HCT116 (cell line): ENCODE results near the gene G3BP2. TPM values are rescaled to one million over a fixed set of nuclear protein-coding genes. Genes with fewer than 3 reads are reported as not detected.
"Not testable (repeated sequence)": the region's sequence is repeated elsewhere in the genome, so short reads cannot be mapped to it uniquely, and the experiment has no call there.

Source experiments
- ATAC-seq: fragments of 200-7000 bp; cut with Tn5 transposase; 2 replicates; pipeline ENCODE4 v1.9.1; 2020; ENCODE audit warnings: mild to moderate bottlenecking, moderate library complexity
- BruUV-seq: library from RNA; stranded (reverse); fragments of 400-500 nt; replicated peaks from 2 replicates; lab custom pipeline; 2021; lab: Mats Ljungman, UMichigan
- CTCF ChIA-PET: fragments of 300-600 bp; sonication (Branson Sonifier 250); formaldehyde crosslinking; loops from one replicate; lab custom pipeline; 2021; ENCODE audit warnings: antibody characterized with exemption; lab: Charles Lee
- POLR2A ChIA-PET: fragments of 300-600, 350-600 bp; sonication (Branson Sonifier 250); formaldehyde crosslinking; loops from one replicate; lab custom pipeline; 2021; ENCODE audit warnings: antibody characterized with exemption; lab: Charles Lee
- RAD21 ChIA-PET, 2 experiments: fragments of 300-600 bp; sonication (Branson Sonifier 250); formaldehyde crosslinking; loops; one replicate each; lab custom pipeline; 2023; ENCODE audit warnings: low total read pairs in 2 of 2; ENCODE audit not compliant: uncharacterized antibody in 2 of 2, unreplicated experiment in 2 of 2, low non-redundant PET in 1 of 2; lab: Charles Lee
- DNase-seq: peaks from one replicate; pipeline ENCODE4 v3.0.0-alpha.2; 2010; ENCODE audit warnings: low read depth, low spot score
- H2AFZ ChIP-seq: fragments of 200-600 bp; shearing (Covaris generic), sonication (generic); 2 replicates; pipeline ENCODE4 v1.6.1; 2017; ENCODE audit warnings: low read depth, mixed run types, mixed read lengths, antibody characterized with exemption, low read length; ENCODE audit not compliant: poor library complexity, severe bottlenecking
- H3K27ac ChIP-seq: 2 replicates; pipeline ENCODE4 v1.5.1; 2012; ENCODE audit warnings: low read depth, low read length
- H3K27me3 ChIP-seq: fragments of 200-600 bp; sonication (generic); 2 replicates; pipeline ENCODE4 v1.6.1; 2016; ENCODE audit warnings: mixed run types, low read length, mixed read lengths; ENCODE audit not compliant: insufficient read depth
- H3K36me3 ChIP-seq, 2 experiments: fragments of 200-500 bp in 1 of 2; fragments of 200-600 bp in 1 of 2; sonication (Bioruptor generic) in 1 of 2; sonication (generic) in 1 of 2; 2 replicates each; pipeline versions ENCODE4 v1.5.1 to v1.6.1; 2014 to 2016; ENCODE audit warnings: low read length in 2 of 2, inconsistent platforms in 1 of 2, mixed read lengths in 1 of 2, mixed run types in 1 of 2; ENCODE audit not compliant: insufficient read depth in 2 of 2, control insufficient read depth in 1 of 2
- H3K4me1 ChIP-seq, 2 experiments: fragments of 200-600 bp in 1 of 2; sonication (generic) in 1 of 2; 2 replicates each; pipeline versions ENCODE4 v1.5.1 to v1.6.1; 2012 to 2017; ENCODE audit warnings: low read length in 2 of 2, inconsistent platforms in 1 of 2, mild to moderate bottlenecking in 1 of 2, mixed read lengths in 1 of 2, mixed run types in 1 of 2, moderate library complexity in 1 of 2; ENCODE audit not compliant: insufficient read depth in 2 of 2, control insufficient read depth in 1 of 2
- H3K4me2 ChIP-seq: fragments of 200-600 bp; sonication (generic); 2 replicates; pipeline ENCODE4 v1.6.1; 2017; ENCODE audit warnings: mixed run types, low read length, mixed read lengths
- H3K4me3 ChIP-seq, 2 experiments: fragments of 200-600 bp in 1 of 2; sonication (generic) in 1 of 2; replicated peaks in 1 of 2; 2 replicates each; pipeline ENCODE4 v1.5.1; 2011 to 2016; ENCODE audit warnings: low read length in 2 of 2, control low read depth in 1 of 2, low read depth in 1 of 2, mild to moderate bottlenecking in 1 of 2, mixed read lengths in 1 of 2, mixed run types in 1 of 2
- H3K79me2 ChIP-seq: fragments of 200-600 bp; sonication (generic); 2 replicates; pipeline ENCODE4 v1.6.1; 2017; ENCODE audit warnings: mild to moderate bottlenecking, mixed run types, low read length, moderate library complexity, mixed read lengths; ENCODE audit not compliant: insufficient read depth
- H3K9ac ChIP-seq: fragments of 200-600 bp; sonication (generic); 2 replicates; pipeline ENCODE4 v1.6.1; 2016; ENCODE audit warnings: low read length, mixed read lengths
- H3K9me2 ChIP-seq: fragments of 200-600 bp; sonication (generic), shearing (Covaris generic); 2 replicates; pipeline ENCODE4 v1.6.1; 2017; ENCODE audit warnings: mixed run types, mild to moderate bottlenecking, moderate library complexity; ENCODE audit not compliant: insufficient read depth
- H3K9me3 ChIP-seq, 2 experiments: fragments of 200-500 bp in 1 of 2; fragments of 200-600 bp in 1 of 2; sonication (Bioruptor generic) in 1 of 2; sonication (generic) in 1 of 2; 2 replicates each; pipeline ENCODE4 v1.6.1; 2014 to 2017; ENCODE audit warnings: low read length in 2 of 2, mixed read lengths in 2 of 2, inconsistent platforms in 1 of 2, low read depth in 1 of 2, mild to moderate bottlenecking in 1 of 2, mixed run types in 1 of 2, moderate library complexity in 1 of 2; ENCODE audit not compliant: control insufficient read depth in 1 of 2, insufficient read depth in 1 of 2
- H4K20me1 ChIP-seq: fragments of 200-600 bp; sonication (generic), shearing (Covaris generic); 2 replicates; pipeline ENCODE4 v1.6.1; 2017; ENCODE audit warnings: mixed run types, mild to moderate bottlenecking, moderate library complexity; ENCODE audit not compliant: insufficient read depth
- EGR1 ChIP-seq: IDR thresholded peaks from 2 replicates; pipeline ENCODE4 v1.6.1; 2012; ENCODE audit warnings: low read depth
- ELF1 ChIP-seq: IDR thresholded peaks from 2 replicates; pipeline ENCODE4 v1.6.1; 2012; ENCODE audit warnings: low read depth, borderline replicate concordance
- FOSL1 ChIP-seq: IDR thresholded peaks from 2 replicates; pipeline ENCODE4 v1.6.1; 2012; ENCODE audit warnings: low read depth
- JUND ChIP-seq: IDR thresholded peaks from 2 replicates; pipeline ENCODE4 v1.6.1; 2012
- POLR2A ChIP-seq: IDR thresholded peaks from 2 replicates; pipeline ENCODE4 v1.7.0; 2011; ENCODE audit warnings: borderline replicate concordance; ENCODE audit not compliant: insufficient read depth, insufficient read length; ENCODE audit errors: extremely low read depth
- POLR2AphosphoS5 ChIP-seq: IDR thresholded peaks from 2 replicates; pipeline ENCODE4 v1.6.1; 2011; ENCODE audit warnings: mild to moderate bottlenecking, low read depth, low read length, moderate library complexity
- ZFX ChIP-seq: fragments of 450-650 bp; IDR thresholded peaks from 2 replicates; pipeline ENCODE4 v1.6.1; 2017
- ZNF274 ChIP-seq: fragments of 200-500 bp; sonication (Bioruptor generic); IDR thresholded peaks from 2 replicates; pipeline ENCODE4 v1.6.1; 2014; ENCODE audit warnings: mild to moderate bottlenecking, low read depth, low read length, inconsistent platforms
- intact Hi-C: fragments of 100-400 bp; cut with micrococcal nuclease; formaldehyde crosslinking; loops from 2 replicates; pipeline ENCODE4 v1.10.0; 2022
- total RNA-seq: library from RNA; stranded (reverse); gene quantifications from one replicate; pipeline ENCODE4 v1.2.1, GENCODE V29; 2021; ENCODE audit not compliant: unreplicated experiment
- TF ChIP-seq, protein P1 (sequence below): IDR thresholded peaks from 2 replicates; pipeline ENCODE4 v1.6.1; 2011; ENCODE audit warnings: mild to moderate bottlenecking, low read length, moderate library complexity; ENCODE audit not compliant: insufficient replicate concordance; ENCODE audit errors: extremely low read depth
- TF ChIP-seq, protein P2 (sequence below): IDR thresholded peaks from 2 replicates; pipeline ENCODE4 v1.6.1; 2012; ENCODE audit warnings: low read depth
- TF ChIP-seq, protein P3 (sequence below): IDR thresholded peaks from 2 replicates; pipeline ENCODE4 v1.6.1; 2012

G3BP2 gene
- total RNA-seq, 1 experiment from 2014 or later: 153 TPM

DNA sequence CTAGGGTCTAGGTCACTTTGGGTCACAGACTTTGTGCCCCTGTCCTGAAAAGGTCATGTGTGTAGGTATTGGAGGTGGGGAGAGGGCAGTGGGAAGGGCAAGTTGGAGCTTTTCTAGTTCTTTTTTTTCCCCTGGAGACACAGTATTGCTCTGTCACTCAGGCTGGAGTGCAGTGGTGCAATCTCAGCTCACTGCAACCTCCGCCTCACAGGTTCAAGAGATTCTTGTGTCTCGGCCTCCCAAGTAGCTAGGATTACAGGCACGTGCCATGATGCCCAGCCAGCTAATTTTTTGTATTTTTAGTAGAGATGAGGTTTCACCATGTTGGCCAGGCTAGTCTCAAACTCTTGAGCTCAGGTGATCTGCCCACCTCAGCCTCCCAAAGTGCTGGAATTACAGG lies 42.8 kb upstream of the G3BP2 start:
- H4K20me1 ChIP-seq, RAD21 ChIA-PET, H3K9ac ChIP-seq, H3K27ac ChIP-seq, H3K36me3 ChIP-seq, intact Hi-C loops, H3K9me3 ChIP-seq, DNase-seq, H3K4me3 ChIP-seq, ATAC-seq, H3K79me2 ChIP-seq, H2AFZ ChIP-seq, H3K9me2 ChIP-seq, H3K4me2 ChIP-seq, BruUV-seq, H3K27me3 ChIP-seq: not testable (repeated sequence)
- peaks cover 8 to 21% of the 10 kb centered on the region in 2 experiments; a peak in 3 of 4 replicates for H3K4me1 ChIP-seq
- POLR2A ChIA-PET: interaction anchor here (1.3 kb wide), 1 partner anchor 8 kb away, joined by 5 read pairs; the partner anchor contains the start of gene USO1
- CTCF ChIA-PET: interaction anchor here (1.3 kb wide), 1 partner anchor 8 kb away, joined by 3 read pairs; the partner anchor contains the start of gene USO1

DNA sequence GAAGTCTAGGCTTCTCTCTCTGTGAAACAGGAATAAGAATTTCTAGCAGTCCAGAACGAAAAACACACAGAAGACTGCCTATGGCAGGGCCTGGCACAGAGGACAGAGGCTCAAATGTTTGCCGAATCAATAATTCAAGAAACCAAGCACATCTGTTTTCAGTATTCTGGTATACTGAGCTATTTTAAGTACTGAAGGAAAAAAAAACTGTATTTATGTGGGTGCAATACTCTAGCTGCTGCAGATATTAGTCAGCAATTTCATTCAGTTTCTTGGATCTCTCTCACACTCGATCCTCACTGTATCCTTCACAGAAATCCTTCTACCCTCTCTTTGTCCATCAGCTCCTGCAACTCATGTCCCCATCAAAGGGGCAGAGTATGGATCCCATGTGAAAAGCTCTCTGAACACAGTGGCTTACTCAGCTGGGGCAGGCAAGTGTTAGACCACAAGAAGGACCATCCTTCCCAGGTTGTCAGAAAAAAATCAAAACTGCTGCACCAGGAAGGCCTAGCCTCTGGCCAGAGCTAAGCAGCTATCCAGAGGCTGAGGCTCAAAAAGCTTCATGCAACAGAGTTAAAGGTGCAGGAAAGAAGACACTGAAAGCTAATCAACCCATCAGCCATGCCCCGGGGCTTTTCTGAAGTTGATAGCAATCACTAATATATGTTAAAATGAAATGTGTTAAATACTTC lies 42.0 kb upstream of the G3BP2 start:
- no peaks in the 10 kb centered on the region for H3K27me3 ChIP-seq
- H2AFZ ChIP-seq: no peak overlapping the region
- no peaks in the 10 kb centered on the region for H3K9me3 ChIP-seq
- H3K4me3 ChIP-seq: no peak overlapping the region
- H3K9me2 ChIP-seq: no peaks in the 10 kb centered on the region
- no peak for ATAC-seq
- no peaks in the 10 kb centered on the region for H4K20me1 ChIP-seq
- peaks cover 8 to 21% of the 10 kb centered on the region in 2 experiments; a peak in 3 of 4 replicates for H3K4me1 ChIP-seq
- RAD21 ChIA-PET: no interaction called here
- no peak overlapping the region for H3K27ac ChIP-seq
- BruUV-seq: no TSS peak
- H3K9ac ChIP-seq: no peak overlapping the region
- no peak for DNase-seq
- H3K4me2 ChIP-seq: no peak overlapping the region
- H3K79me2 ChIP-seq: no peaks in the 10 kb centered on the region
- CTCF ChIA-PET: interaction anchor here (1.3 to 1.5 kb wide), 2 partner anchors 9 kb away, joined by 3 read pairs; partner anchors contain the start of gene USO1
- POLR2A ChIA-PET: interaction anchor here (1.3 kb wide), 1 partner anchor 9 kb away, joined by 5 read pairs; the partner anchor contains the start of gene USO1
- no peak for TF ChIP-seq JUND
- TF ChIP-seq, protein P1, sequence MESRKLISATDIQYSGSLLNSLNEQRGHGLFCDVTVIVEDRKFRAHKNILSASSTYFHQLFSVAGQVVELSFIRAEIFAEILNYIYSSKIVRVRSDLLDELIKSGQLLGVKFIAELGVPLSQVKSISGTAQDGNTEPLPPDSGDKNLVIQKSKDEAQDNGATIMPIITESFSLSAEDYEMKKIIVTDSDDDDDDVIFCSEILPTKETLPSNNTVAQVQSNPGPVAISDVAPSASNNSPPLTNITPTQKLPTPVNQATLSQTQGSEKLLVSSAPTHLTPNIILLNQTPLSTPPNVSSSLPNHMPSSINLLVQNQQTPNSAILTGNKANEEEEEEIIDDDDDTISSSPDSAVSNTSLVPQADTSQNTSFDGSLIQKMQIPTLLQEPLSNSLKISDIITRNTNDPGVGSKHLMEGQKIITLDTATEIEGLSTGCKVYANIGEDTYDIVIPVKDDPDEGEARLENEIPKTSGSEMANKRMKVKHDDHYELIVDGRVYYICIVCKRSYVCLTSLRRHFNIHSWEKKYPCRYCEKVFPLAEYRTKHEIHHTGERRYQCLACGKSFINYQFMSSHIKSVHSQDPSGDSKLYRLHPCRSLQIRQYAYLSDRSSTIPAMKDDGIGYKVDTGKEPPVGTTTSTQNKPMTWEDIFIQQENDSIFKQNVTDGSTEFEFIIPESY: no peak
- no peak for TF ChIP-seq EGR1
- TF ChIP-seq POLR2A: no peak
- TF ChIP-seq POLR2AphosphoS5: no peak
- TF ChIP-seq ZFX: no peak
- TF ChIP-seq, protein P2, sequence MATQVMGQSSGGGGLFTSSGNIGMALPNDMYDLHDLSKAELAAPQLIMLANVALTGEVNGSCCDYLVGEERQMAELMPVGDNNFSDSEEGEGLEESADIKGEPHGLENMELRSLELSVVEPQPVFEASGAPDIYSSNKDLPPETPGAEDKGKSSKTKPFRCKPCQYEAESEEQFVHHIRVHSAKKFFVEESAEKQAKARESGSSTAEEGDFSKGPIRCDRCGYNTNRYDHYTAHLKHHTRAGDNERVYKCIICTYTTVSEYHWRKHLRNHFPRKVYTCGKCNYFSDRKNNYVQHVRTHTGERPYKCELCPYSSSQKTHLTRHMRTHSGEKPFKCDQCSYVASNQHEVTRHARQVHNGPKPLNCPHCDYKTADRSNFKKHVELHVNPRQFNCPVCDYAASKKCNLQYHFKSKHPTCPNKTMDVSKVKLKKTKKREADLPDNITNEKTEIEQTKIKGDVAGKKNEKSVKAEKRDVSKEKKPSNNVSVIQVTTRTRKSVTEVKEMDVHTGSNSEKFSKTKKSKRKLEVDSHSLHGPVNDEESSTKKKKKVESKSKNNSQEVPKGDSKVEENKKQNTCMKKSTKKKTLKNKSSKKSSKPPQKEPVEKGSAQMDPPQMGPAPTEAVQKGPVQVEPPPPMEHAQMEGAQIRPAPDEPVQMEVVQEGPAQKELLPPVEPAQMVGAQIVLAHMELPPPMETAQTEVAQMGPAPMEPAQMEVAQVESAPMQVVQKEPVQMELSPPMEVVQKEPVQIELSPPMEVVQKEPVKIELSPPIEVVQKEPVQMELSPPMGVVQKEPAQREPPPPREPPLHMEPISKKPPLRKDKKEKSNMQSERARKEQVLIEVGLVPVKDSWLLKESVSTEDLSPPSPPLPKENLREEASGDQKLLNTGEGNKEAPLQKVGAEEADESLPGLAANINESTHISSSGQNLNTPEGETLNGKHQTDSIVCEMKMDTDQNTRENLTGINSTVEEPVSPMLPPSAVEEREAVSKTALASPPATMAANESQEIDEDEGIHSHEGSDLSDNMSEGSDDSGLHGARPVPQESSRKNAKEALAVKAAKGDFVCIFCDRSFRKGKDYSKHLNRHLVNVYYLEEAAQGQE: no peak
- TF ChIP-seq ELF1: no peak
- TF ChIP-seq ZNF274: no peak
- TF ChIP-seq FOSL1: no peak
- TF ChIP-seq, protein P3, sequence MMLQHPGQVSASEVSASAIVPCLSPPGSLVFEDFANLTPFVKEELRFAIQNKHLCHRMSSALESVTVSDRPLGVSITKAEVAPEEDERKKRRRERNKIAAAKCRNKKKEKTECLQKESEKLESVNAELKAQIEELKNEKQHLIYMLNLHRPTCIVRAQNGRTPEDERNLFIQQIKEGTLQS: no peak
- intact Hi-C loops: no loop called here
- H3K36me3 ChIP-seq: 0 out of 4 replicates have a peak, but pooled peaks cover 0 to 3% of the 10 kb centered on the region in 2 experiments
